Keratinocyte (primary cell): Measurements from ENCODE around the gene NIPBL. TPM values are rescaled to one million over a fixed set of nuclear protein-coding genes. Genes with fewer than 3 reads are reported as not detected.

ENCODE experiments used
- DNase-seq: peaks from one replicate; pipeline ENCODE4 v3.0.0-alpha.2; 2011; ENCODE audit warnings: low read depth, missing footprints, low spot score
- FAIRE-seq: peaks from 2 replicates; lab custom pipeline; 2011; peaks lifted over from hg19 to GRCh38; lab: Jason Lieb, UNC
- H2AFZ ChIP-seq: 2 replicates; pipeline ENCODE4 v1.6.0; 2012; ENCODE audit warnings: low read length, control low read depth, inconsistent platforms; ENCODE audit not compliant: control insufficient read depth
- H3K27ac ChIP-seq: 2 replicates; pipeline ENCODE4 v1.5.1; 2011; ENCODE audit warnings: low read length; ENCODE audit not compliant: control insufficient read depth, insufficient read depth
- H3K27me3 ChIP-seq: 3 replicates; pipeline ENCODE4 v1.6.0; 2011; ENCODE audit warnings: low read length; ENCODE audit not compliant: control insufficient read depth, insufficient read depth; ENCODE audit errors: extremely low read depth
- H3K36me3 ChIP-seq, 2 experiments: 2 replicates in 1 of 2; 3 replicates in 1 of 2; pipeline ENCODE4 v1.5.1; 2011; ENCODE audit warnings: low read length in 2 of 2, mild to moderate bottlenecking in 1 of 2; ENCODE audit not compliant: control insufficient read depth in 2 of 2, insufficient read depth in 2 of 2; ENCODE audit errors: extremely low read depth in 1 of 2
- H3K4me1 ChIP-seq: 3 replicates; pipeline ENCODE4 v1.5.1; 2011; ENCODE audit warnings: low read length; ENCODE audit not compliant: control insufficient read depth, insufficient read depth; ENCODE audit errors: extremely low read depth
- H3K4me2 ChIP-seq: 3 replicates; pipeline ENCODE4 v1.6.0; 2011; ENCODE audit warnings: low read depth, low read length; ENCODE audit not compliant: control insufficient read depth, insufficient read depth; ENCODE audit errors: extremely low read depth
- H3K4me3 ChIP-seq, 3 experiments: fragments of 200-600 bp in 1 of 3; sonication (generic) in 1 of 3; 2 replicates in 2 of 3; 3 replicates in 1 of 3; pipeline ENCODE4 v1.5.1; 2011 to 2016; ENCODE audit warnings: low read length in 3 of 3, mild to moderate bottlenecking in 3 of 3, control low read depth in 2 of 3, inconsistent platforms in 1 of 3, low read depth in 1 of 3, mixed read lengths in 1 of 3, mixed run types in 1 of 3, moderate library complexity in 1 of 3; ENCODE audit not compliant: control insufficient read depth in 2 of 3, insufficient read depth in 2 of 3; ENCODE audit errors: extremely low read depth in 1 of 3
- H3K79me2 ChIP-seq: 2 replicates; pipeline ENCODE4 v1.6.0; 2012; ENCODE audit warnings: low read length; ENCODE audit not compliant: control insufficient read depth, insufficient read depth
- H3K9ac ChIP-seq: 3 replicates; pipeline ENCODE4 v1.6.0; 2011; ENCODE audit warnings: low read length; ENCODE audit not compliant: control insufficient read depth, insufficient read depth; ENCODE audit errors: extremely low read depth
- H3K9me1 ChIP-seq: 3 replicates; pipeline ENCODE4 v1.6.0; 2011; ENCODE audit warnings: low read length; ENCODE audit not compliant: control insufficient read depth, insufficient read depth; ENCODE audit errors: extremely low read depth
- H3K9me3 ChIP-seq: 2 replicates; pipeline ENCODE4 v1.5.1; 2012; ENCODE audit warnings: low read depth, low read length; ENCODE audit not compliant: control insufficient read depth
- H4K20me1 ChIP-seq: 3 replicates; pipeline ENCODE4 v1.6.0; 2011; ENCODE audit warnings: low read length; ENCODE audit not compliant: control insufficient read depth, insufficient read depth; ENCODE audit errors: extremely low read depth
- EZH2 ChIP-seq: IDR thresholded peaks from one replicate; pipeline ENCODE4 v1.6.1; 2012; ENCODE audit warnings: inconsistent platforms, mild to moderate bottlenecking, low read length, moderate library complexity
- dilution Hi-C: fragments of 300-500 bp; cut with MboI; formaldehyde crosslinking; loops from one replicate; pipeline ENCODE4 v1.7.0; 2020; ENCODE audit warnings: low sequenced_read_pairs; ENCODE audit not compliant: extremely low pct_ligation_motif_present
- polyA plus RNA-seq, 5 experiments: library from polyadenylated mRNA; depleted of rRNA in 3 of 5; stranded (reverse) in 3 of 5; stranded (forward) in 1 of 5; unstranded in 1 of 5; fragments of >200 nt; gene quantifications; 1 replicate in 1 of 5; 2 replicates in 3 of 5; 3 replicates in 1 of 5; pipeline versions ENCODE4 v1.2.1 to v1.2.3, GENCODE V29; 2011 to 2012; ENCODE audit warnings: missing spikeins in 2 of 5, low read depth in 1 of 5, low replicate concordance in 1 of 5
- TF ChIP-seq, protein P1 (sequence below), 3 experiments: IDR thresholded peaks in 1 of 3; conservative IDR thresholded peaks in 1 of 3; optimal IDR thresholded peaks in 1 of 3; 2 replicates in 2 of 3; 3 replicates in 1 of 3; pipeline versions ENCODE3 to v1.5.1; 2011; ENCODE audit warnings: low read length in 3 of 3, mild to moderate bottlenecking in 3 of 3, moderate library complexity in 2 of 3, control low read depth in 1 of 3, inconsistent platforms in 1 of 3; ENCODE audit not compliant: insufficient read depth in 2 of 3; ENCODE audit errors: extremely low read depth in 1 of 3

NIPBL gene
- polyA plus RNA-seq, 1 donor (not counting 4 experiments of a cell fraction or from before 2014, with no cell fraction given): 23.4 TPM

DNA sequence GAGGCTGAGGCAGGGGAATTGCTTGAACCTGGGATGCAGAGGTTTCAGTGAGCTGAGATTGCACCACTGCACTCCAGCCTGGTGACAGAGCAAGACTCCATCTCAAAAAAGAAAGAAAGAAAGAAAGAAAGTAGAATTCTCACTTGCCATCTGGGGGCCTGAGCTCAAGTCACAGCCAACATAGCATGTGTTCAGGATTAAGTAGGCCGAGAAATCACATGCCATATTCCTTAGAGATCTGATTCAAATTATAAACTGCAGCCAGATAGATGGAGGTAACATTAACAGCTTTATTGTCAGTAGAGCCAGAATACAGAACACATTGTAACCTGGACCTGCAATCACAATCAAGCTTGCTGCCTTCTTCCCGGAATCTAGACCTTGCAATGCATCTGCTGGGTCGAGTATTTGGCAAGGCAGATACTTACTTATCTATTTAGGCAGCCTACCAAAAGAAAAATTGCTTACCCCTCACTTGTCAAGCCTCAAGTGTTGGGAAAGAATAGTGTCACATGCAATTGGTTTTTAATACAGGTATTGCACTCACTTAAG, 198.9 kb downstream of the NIPBL start:
- H4K20me1 ChIP-seq: no peaks in the 10 kb centered on the region
- DNase-seq (no peak), FAIRE-seq (no peak)
- H3K27me3 ChIP-seq: no peaks in the 10 kb centered on the region
- H3K4me2 ChIP-seq: no peak overlapping the region
- no peaks in the 10 kb centered on the region for H3K9me1 ChIP-seq
- no peak overlapping the region for H3K9ac ChIP-seq
- no peak overlapping the region for H3K27ac ChIP-seq
- H3K9me3 ChIP-seq: no peaks in the 10 kb centered on the region
- TF ChIP-seq, protein P1, sequence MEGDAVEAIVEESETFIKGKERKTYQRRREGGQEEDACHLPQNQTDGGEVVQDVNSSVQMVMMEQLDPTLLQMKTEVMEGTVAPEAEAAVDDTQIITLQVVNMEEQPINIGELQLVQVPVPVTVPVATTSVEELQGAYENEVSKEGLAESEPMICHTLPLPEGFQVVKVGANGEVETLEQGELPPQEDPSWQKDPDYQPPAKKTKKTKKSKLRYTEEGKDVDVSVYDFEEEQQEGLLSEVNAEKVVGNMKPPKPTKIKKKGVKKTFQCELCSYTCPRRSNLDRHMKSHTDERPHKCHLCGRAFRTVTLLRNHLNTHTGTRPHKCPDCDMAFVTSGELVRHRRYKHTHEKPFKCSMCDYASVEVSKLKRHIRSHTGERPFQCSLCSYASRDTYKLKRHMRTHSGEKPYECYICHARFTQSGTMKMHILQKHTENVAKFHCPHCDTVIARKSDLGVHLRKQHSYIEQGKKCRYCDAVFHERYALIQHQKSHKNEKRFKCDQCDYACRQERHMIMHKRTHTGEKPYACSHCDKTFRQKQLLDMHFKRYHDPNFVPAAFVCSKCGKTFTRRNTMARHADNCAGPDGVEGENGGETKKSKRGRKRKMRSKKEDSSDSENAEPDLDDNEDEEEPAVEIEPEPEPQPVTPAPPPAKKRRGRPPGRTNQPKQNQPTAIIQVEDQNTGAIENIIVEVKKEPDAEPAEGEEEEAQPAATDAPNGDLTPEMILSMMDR (optimal IDR thresholded peaks at IDR 0.05 in 1 of 3, IDR thresholded peaks at IDR 0.05 in 1 of 3, conservative IDR thresholded peaks at IDR 0.05 in 1 of 3; ENCODE audit: extremely low read depth in 1 of 3, insufficient read depth in 2 of 3, low read length in 3 of 3): no peak
- TF ChIP-seq EZH2: no peak
- dilution Hi-C loops: no loop called here
- no peak overlapping the region for H2AFZ ChIP-seq
- no peaks in the 10 kb centered on the region for H3K79me2 ChIP-seq
- peaks cover 5% of the 10 kb centered on the region for H3K4me1 ChIP-seq
- no peak overlapping the region for H3K4me3 ChIP-seq
- peaks cover 0 to 4% of the 10 kb centered on the region in 2 experiments for H3K36me3 ChIP-seq

DNA sequence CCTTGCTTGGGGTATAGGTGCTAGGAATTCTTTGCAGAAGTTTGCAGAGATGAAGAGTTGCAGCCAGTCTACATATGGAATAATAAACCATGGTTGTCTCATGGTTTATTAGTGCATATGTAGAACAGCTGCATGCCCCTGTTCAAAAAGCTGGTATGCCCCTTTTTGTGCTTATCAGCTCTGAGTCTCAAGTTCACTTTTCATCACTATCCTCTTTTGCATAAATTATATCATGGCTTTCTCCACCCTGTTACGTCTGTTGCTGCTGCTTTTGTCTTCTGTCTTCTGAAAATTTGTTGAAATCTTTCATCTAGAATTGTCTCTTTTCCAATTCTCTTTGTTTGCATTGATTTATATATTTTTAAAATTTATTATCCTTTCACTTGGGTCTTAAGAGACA, 200.6 kb downstream of the NIPBL start:
- no peak overlapping the region for H3K27ac ChIP-seq
- peaks cover 0 to 4% of the 10 kb centered on the region in 2 experiments for H3K36me3 ChIP-seq
- no peak for FAIRE-seq
- H3K4me3 ChIP-seq: no peak overlapping the region
- no peaks in the 10 kb centered on the region for H3K27me3 ChIP-seq
- H3K9me1 ChIP-seq: no peaks in the 10 kb centered on the region
- H3K9me3 ChIP-seq: no peaks in the 10 kb centered on the region
- H3K79me2 ChIP-seq: no peaks in the 10 kb centered on the region
- H3K4me1 ChIP-seq: peaks cover 4% of the 10 kb centered on the region
- dilution Hi-C loops: no loop called here
- H2AFZ ChIP-seq: no peak overlapping the region
- no peak overlapping the region for H3K9ac ChIP-seq
- no peak overlapping the region for H3K4me2 ChIP-seq
- H4K20me1 ChIP-seq: no peaks in the 10 kb centered on the region
- TF ChIP-seq EZH2: no peak
- TF ChIP-seq, protein P1 (optimal IDR thresholded peaks at IDR 0.05 in 1 of 3, IDR thresholded peaks at IDR 0.05 in 1 of 3, conservative IDR thresholded peaks at IDR 0.05 in 1 of 3; ENCODE audit: extremely low read depth in 1 of 3, insufficient read depth in 2 of 3, low read length in 3 of 3): no peak
- DNase-seq: no peak
